ENCODE data around the gene MOB3A. TPM values are rescaled to one million over a fixed set of nuclear protein-coding genes. Genes with fewer than 3 reads are reported as not detected.
"Not testable (repeated sequence)": the region's sequence is repeated elsewhere in the genome, so short reads cannot be mapped to it uniquely, and the experiment has no call there.

Gene MOB3A
- total and polyA plus RNA-seq, 2 experiments from 2014 or later = 2.9 to 5.9 TPM

GRCh38 chr19:2128252-2128651, 32.1 kb upstream of the MOB3A start:
- not testable (repeated sequence) for H3K79me2 ChIP-seq (replicated peaks; ENCODE audit: insufficient read depth); H3K27ac ChIP-seq (ENCODE audit: low read depth); H3K9me2 ChIP-seq (ENCODE audit: insufficient read depth); DNase-seq (ENCODE audit: low spot score); H2AFZ ChIP-seq; H3K27ac Mint-ChIP-seq; H3K4me1 ChIP-seq (ENCODE audit: insufficient read depth); H3K4me2 ChIP-seq; H3K4me3 ChIP-seq; H3K9me3 Mint-ChIP-seq; ATAC-seq; H3K27me3 ChIP-seq (ENCODE audit: insufficient read depth); H3K4me1 Mint-ChIP-seq; H3K4me3 Mint-ChIP-seq; H3F3A ChIP-seq (replicated peaks; ENCODE audit: low read depth); H3K27me3 Mint-ChIP-seq (ENCODE audit: insufficient read depth, low read depth, poor library complexity)
- peaks cover 32% of the 10 kb centered on the region for H3K36me3 ChIP-seq (ENCODE audit: insufficient read depth)
- H3K36me3 Mint-ChIP-seq (ENCODE audit: low read depth) = peaks cover 78% of the 10 kb centered on the region
- H4K20me1 ChIP-seq (replicated peaks; ENCODE audit: insufficient read depth) = peaks cover 13% of the 10 kb centered on the region

GRCh38 chr19:2127758-2128157, 31.6 kb upstream of the MOB3A start:
- H3K4me1 ChIP-seq (ENCODE audit: insufficient read depth) = no peaks in the 10 kb centered on the region
- H3K9me2 ChIP-seq (ENCODE audit: insufficient read depth) = no peaks in the 10 kb centered on the region
- DNase-seq (ENCODE audit: low spot score) (no peak), ATAC-seq (no peak)
- Mint-ChIP-seq H3K27ac (no peak overlapping the region), H3K36me3 (ENCODE audit: low read depth) (peaks cover 78% of the 10 kb centered on the region), H3K27me3 (ENCODE audit: insufficient read depth, low read depth, poor library complexity) (peaks cover 7% of the 10 kb centered on the region), H3K4me3 (no peak overlapping the region), H3K4me1 (no peaks in the 10 kb centered on the region), H3K9me3 (no peaks in the 10 kb centered on the region)
- no peak overlapping the region for H3K4me3 ChIP-seq
- peaks cover 34% of the 10 kb centered on the region for H3K36me3 ChIP-seq (ENCODE audit: insufficient read depth)
- peaks cover 2% of the 10 kb centered on the region for H3K79me2 ChIP-seq (replicated peaks; ENCODE audit: insufficient read depth)
- H3K27ac ChIP-seq (ENCODE audit: low read depth) = no peak overlapping the region
- H3K4me2 ChIP-seq = no peak overlapping the region
- H4K20me1 ChIP-seq (replicated peaks; ENCODE audit: insufficient read depth) = peaks cover 17% of the 10 kb centered on the region
- H3K27me3 ChIP-seq (ENCODE audit: insufficient read depth) = no peaks in the 10 kb centered on the region
- no peak overlapping the region for H2AFZ ChIP-seq
- TF ChIP-seq CREB1 (CRISPR knock-in tag; IDR thresholded peaks at IDR 0.05; ENCODE audit: low read depth) = no peak
- no peak for TF ChIP-seq STAT1 (IDR thresholded peaks at IDR 0.05; ENCODE audit: unreplicated experiment)
- TF ChIP-seq REST (IDR thresholded peaks at IDR 0.05; ENCODE audit: unreplicated experiment) = no peak
- no peak for TF ChIP-seq ETS1 (IDR thresholded peaks at IDR 0.05)
- TF ChIP-seq EZH2 (IDR thresholded peaks at IDR 0.05; ENCODE audit: low read depth, unreplicated experiment) = no peak
- peaks cover 7% of the 10 kb centered on the region; the same call in 1 of the 2 replicates for H3F3A ChIP-seq (replicated peaks; ENCODE audit: low read depth)
